NCI-H2171 treated with DMSO at 0.1 percent for 48 hours (cell line): ENCODE results near the gene PACRG.
A peak's percentile ranks its signal among the peaks of the same experiment; 100 is the strongest.

ENCODE experiments used
- DNase-seq: peaks from one replicate; lab custom pipeline; 2025; lab: John Stamatoyannopoulos, UW

PACRG gene

GRCh38 chr6:163248051-163248450 lies 520.3 kb downstream of the PACRG start:
- no peak for DNase-seq

GRCh38 chr6:163249651-163250101 lies 521.9 kb downstream of the PACRG start:
- no peak for DNase-seq

GRCh38 chr6:163250116-163250515 lies 522.3 kb downstream of the PACRG start:
- no peak for DNase-seq

- no peak for DNase-seq
Observed at GRCh38 chr6:163252061-163252591, 524.4 kb downstream of the PACRG start.

GRCh38 chr6:163253556-163254213 lies 525.9 kb downstream of the PACRG start:
- DNase-seq, result no peak

- no peak for DNase-seq
Observed at GRCh38 chr6:163254341-163254835, 526.6 kb downstream of the PACRG start.

DNA sequence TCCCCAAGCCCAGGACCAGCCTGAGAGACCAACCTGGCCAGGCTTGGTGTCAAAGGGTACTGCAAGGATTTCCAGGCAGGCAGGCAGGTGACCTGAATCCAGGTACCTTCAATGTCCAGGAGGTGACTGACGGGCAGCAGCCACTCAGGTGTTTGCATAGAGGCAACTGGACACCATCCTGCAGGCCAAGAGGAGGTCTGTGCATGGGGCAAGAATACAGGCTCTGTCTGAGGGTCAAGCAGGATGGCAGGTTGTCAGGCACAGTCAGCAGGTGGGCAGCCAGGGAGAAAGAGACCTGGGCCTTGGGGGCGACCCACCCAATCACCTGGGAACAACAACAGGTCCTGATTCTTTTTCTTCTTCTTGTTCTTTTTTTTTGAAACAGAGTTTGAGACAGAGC lies 527.5 kb downstream of the PACRG start:
- no peak for DNase-seq

DNA sequence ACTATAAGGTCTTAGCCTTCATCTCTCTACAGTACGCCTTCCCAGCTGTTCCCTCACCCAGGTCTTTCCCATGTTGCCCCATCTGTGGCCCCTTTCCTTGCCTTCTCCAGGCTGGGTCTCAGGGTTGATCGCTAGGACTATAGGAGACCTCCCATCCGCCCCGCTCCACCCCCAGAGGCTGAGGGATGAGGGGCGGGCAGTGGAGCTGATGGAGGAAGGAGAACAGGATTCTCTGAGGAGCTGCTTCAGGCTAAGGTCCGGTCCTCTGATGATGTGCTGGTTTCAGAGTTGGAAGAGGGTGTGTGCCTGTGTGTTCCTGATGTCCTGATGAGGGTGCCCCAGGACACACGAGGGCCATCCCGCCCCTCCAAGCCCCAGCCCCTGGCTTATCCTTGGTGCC lies 531.9 kb downstream of the PACRG start:
- DNase-seq, result no peak

GRCh38 chr6:163260111-163260895 lies 532.5 kb downstream of the PACRG start:
- DNase-seq, result no peak

DNA sequence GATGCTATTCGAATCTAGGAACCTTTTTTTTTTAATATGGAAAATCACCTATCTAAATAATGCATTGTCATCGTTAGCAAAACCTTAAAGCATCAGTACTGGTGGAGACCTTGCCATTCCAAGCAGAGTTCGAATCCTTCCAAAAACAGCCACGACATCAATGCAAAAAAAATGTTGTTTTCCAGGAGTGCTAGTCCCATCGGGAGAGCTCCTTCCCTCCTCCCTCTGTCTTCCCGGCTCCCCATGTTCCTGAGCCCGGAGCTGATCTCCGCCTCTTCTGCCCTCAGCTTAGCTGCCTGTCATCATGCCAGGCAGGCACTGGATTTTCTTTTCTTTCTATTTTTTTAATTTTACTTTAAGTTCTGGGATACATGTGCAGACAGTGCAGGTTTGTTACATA lies 533.1 kb downstream of the PACRG start:
- DNase-seq, result no peak

- DNase-seq, result no peak
Observed at GRCh38 chr6:163261361-163261760, 533.6 kb downstream of the PACRG start.

- DNase-seq, result no peak
Observed at GRCh38 chr6:163262080-163262479, 534.3 kb downstream of the PACRG start.

DNA sequence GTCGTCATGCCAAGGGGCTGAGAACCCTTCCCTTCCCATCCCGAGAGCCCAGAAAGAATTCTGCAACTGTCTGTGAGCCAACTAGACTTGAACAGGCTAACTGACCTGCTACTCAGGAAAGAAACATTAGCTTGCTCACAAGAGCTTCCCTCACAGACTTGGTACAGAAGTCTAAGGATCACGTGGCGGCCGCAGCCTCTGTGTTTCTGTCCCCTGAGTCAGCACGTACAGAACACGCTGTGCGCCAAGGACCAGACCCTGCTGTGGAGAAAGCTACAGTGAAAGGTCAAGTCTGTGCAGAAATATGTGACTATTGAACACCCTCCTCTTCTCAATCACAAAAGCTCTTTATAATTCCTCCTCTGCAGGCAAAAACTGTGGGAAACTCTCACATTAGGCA lies 535.4 kb downstream of the PACRG start:
- DNase-seq, result no peak

DNA sequence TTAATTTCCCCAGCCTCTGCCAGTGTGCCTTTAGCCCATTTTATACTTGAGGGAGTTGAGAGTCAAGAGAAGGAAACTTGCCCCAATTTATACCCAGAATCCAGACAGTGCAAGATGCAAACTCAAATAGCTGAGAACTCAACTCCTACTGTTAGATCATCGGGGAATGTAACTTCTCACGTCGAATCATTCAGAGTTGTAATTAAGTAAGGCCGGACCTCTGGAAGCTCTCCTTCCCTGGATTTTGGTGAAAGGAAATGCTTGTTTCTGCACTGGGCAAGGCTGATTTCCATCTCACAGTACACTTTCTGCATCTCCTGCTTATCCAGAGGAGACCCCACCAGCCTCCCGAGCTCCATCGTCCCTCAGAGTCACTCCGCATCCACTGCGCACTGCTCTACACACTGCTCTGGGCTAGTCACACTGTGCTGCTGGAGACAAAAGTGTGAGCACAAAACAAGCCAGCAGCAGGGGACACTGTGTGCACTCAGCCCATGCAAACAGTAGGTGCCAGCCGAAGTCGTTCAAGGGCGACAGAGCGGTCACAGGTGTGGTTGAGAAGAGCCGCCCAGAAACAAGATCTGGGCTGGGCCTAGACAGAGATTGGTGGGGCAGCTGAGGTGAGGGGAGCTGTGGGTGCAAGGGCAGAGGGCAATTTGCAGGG lies 536.4 kb downstream of the PACRG start:
- DNase-seq, result no peak

DNA sequence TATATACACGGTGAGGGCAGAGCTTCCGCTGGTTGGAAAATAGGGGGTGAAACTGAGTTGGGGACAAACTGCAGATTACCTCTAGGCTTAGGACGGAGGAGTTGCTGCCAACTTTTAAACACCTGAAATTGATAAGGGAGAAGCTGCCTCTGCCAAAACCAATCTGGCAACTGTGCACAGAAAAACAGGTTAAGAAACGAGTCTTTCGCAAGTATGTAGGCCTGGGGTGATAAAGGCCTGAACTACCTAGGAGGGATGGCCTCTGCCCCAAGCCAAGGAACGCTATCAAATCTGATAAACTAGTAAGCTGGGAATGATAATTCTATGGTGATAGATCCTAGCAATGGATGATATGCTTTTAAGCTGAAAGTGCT lies 536.9 kb downstream of the PACRG start:
- DNase-seq, result no peak

GRCh38 chr6:163281634-163282033 lies 553.9 kb downstream of the PACRG start:
- no peak for DNase-seq

DNA sequence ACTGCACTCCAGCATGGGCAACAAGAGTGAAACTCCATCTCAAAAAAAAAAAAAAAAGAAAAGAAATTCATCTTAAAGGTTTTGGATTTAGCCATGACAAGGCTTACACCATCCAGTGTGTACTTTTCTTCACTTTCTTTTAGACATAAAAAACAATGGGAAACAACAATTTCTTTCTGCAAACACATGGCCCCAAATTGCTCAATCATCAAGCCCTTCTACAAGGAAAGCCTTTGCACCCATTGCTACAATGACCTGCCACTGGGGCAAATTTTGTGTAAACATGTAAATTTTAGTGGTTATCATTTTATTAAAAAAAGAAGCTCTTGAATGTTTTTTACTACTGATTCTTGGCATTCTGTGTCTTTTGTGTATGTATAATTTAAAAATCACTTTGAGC lies 554.9 kb downstream of the PACRG start:
- DNase-seq, result no peak

GRCh38 chr6:163284151-163284550 lies 556.4 kb downstream of the PACRG start:
- no peak for DNase-seq

DNA sequence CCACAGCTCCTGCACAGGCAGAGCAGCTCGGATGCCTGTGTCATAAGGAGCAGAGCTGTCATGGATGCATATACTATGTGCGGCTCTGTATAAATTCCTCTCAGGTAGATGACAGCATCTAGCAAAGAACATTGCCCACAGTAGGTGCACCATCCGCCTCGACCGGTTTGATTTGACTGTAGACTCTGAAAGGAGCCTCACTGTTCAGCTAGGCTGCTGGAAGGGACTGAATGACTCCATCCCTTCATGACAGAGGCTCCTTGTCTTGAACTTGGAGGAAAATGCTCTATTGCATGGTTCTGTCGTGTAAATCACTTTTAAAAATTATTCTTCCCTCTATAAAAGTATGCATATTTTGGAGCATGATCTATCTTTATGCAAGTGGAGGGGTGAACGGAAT lies 557.9 kb downstream of the PACRG start:
- DNase-seq, result no peak

DNA sequence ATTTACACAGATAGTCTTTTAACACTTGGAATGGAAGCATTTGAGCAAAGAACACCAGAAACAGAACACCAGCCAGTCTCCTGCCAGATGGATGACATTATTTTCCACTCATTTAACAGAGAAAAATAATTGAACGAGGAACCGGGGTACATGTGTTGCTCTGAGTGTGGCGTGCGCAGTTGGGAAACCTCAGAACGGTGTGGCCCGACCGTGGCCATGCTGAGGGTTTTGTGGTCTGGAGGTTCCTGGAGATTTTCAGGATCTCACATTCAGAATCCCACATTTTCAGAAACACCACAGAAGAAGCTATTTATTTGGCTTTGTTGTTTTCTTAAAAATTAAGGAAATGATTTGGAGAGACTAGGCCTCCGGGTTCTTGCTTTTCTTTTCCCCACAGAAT lies 559.9 kb downstream of the PACRG start:
- peak; percentile 3 for DNase-seq

DNA sequence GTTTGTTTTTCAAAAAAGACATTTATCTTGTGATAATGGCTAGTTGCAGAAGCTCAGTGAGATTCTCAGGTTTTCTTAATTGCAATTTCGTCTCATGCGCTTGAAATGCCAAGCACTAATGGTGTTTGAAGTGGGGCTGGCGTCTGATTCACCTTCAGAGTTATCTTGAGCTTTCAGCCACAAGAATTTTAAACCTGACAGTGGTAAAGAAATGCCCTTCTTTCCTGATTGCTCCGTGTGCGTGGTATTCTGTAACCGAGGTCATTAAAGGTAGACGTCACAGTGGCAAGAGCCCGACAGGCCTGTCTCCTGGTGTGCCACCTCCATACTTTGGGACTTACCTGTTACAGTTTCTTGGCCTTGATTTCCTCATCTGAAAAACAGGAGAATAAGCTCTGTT lies 560.3 kb downstream of the PACRG start:
- no peak for DNase-seq

- DNase-seq, result no peak
Observed at GRCh38 chr6:163288915-163289314, 561.1 kb downstream of the PACRG start.

GRCh38 chr6:163289447-163289846 lies 561.7 kb downstream of the PACRG start:
- no peak for DNase-seq
